IMR-90 (cell line): ENCODE results near the gene DZIP1. TPM values are rescaled to one million over a fixed set of nuclear protein-coding genes. Genes with fewer than 3 reads are reported as not detected.

Experiments used
- ATAC-seq: fragments of 200-7000 bp; cut with Tn5 transposase; 2 replicates; pipeline ENCODE4 v1.9.1; 2020; ENCODE audit warnings: low read depth, mild to moderate bottlenecking, moderate library complexity
- BruUV-seq: library from RNA; stranded (reverse); fragments of 400-500 nt; replicated peaks from 2 replicates; lab custom pipeline; 2021; lab: Mats Ljungman, UMichigan
- CTCF ChIA-PET: fragments of 300-600 bp; formaldehyde crosslinking; extraction: SDS; loops from one replicate; lab custom pipeline; 2021; ENCODE audit warnings: antibody characterized with exemption; lab: Yijun Ruan, JAX
- POLR2A ChIA-PET: fragments of 300-600 bp; sonication (Branson Sonifier 250); formaldehyde crosslinking; loops from one replicate; lab custom pipeline; 2022; ENCODE audit warnings: antibody characterized with exemption; ENCODE audit not compliant: unreplicated experiment; lab: Charles Lee
- DNase-seq: peaks from one replicate; pipeline ENCODE4 v3.0.0; 2013
- H2AFZ ChIP-seq: replicated peaks from 2 replicates; pipeline ENCODE3; 2013; ENCODE audit warnings: low read length, mild to moderate bottlenecking; ENCODE audit not compliant: poor library complexity
- H2AK5ac ChIP-seq: 2 replicates; pipeline ENCODE4 v1.6.1; 2013; ENCODE audit warnings: low read depth, low read length, inconsistent platforms
- H2AK9ac ChIP-seq: replicated peaks from 2 replicates; pipeline ENCODE3; 2013; ENCODE audit warnings: mild to moderate bottlenecking, low read depth, low read length, moderate library complexity; ENCODE audit not compliant: poor library complexity
- H2BK120ac ChIP-seq: 2 replicates; pipeline ENCODE4 v1.6.1; 2013; ENCODE audit warnings: low read depth, low read length, inconsistent platforms
- H2BK15ac ChIP-seq: 3 replicates; pipeline ENCODE4 v1.6.1; 2013; ENCODE audit warnings: low read depth, low read length, inconsistent platforms
- H2BK20ac ChIP-seq: 2 replicates; pipeline ENCODE4 v1.6.1; 2013; ENCODE audit warnings: low read depth, mild to moderate bottlenecking, inconsistent platforms, low read length, moderate library complexity
- H2BK5ac ChIP-seq: 2 replicates; pipeline ENCODE4 v1.6.1; 2013; ENCODE audit warnings: mild to moderate bottlenecking, low read depth, low read length, inconsistent platforms; ENCODE audit not compliant: poor library complexity, severe bottlenecking
- H3K14ac ChIP-seq: replicated peaks from 2 replicates; pipeline ENCODE4 v1.6.1; 2013; ENCODE audit warnings: low read depth, low read length, inconsistent platforms
- H3K18ac ChIP-seq: 2 replicates; pipeline ENCODE4 v1.6.1; 2013; ENCODE audit warnings: low read depth, low read length, control low read depth
- H3K23ac ChIP-seq: 2 replicates; pipeline ENCODE4 v1.6.1; 2013; ENCODE audit warnings: low read depth, low read length, inconsistent platforms
- H3K27ac ChIP-seq: 2 replicates; pipeline ENCODE4 v1.5.1; 2013; ENCODE audit warnings: mild to moderate bottlenecking, control low read depth, low read length; ENCODE audit not compliant: insufficient read depth
- H3K27me3 ChIP-seq: 2 replicates; pipeline ENCODE4 v1.6.1; 2013; ENCODE audit warnings: low read length; ENCODE audit not compliant: control insufficient read depth, insufficient read depth
- H3K36me3 ChIP-seq: 2 replicates; pipeline ENCODE4 v1.6.1; 2013; ENCODE audit warnings: low read length, mixed read lengths; ENCODE audit not compliant: control insufficient read depth, insufficient read depth
- H3K4ac ChIP-seq: 2 replicates; pipeline ENCODE4 v1.6.1; 2013; ENCODE audit warnings: low read depth, low read length, inconsistent platforms
- H3K4me1 ChIP-seq: 2 replicates; pipeline ENCODE4 v1.6.1; 2013; ENCODE audit warnings: low read length, mixed read lengths; ENCODE audit not compliant: control insufficient read depth, insufficient read depth
- H3K4me2 ChIP-seq: 2 replicates; pipeline ENCODE4 v1.6.1; 2013; ENCODE audit warnings: low read depth, mild to moderate bottlenecking, control low read depth, low read length, moderate library complexity
- H3K4me3 ChIP-seq: 2 replicates; pipeline ENCODE4 v1.5.1; 2013; ENCODE audit warnings: low read depth, mild to moderate bottlenecking, control low read depth, low read length, moderate library complexity; ENCODE audit not compliant: insufficient read depth
- H3K56ac ChIP-seq: 2 replicates; pipeline ENCODE4 v1.6.1; 2013; ENCODE audit warnings: low read length, inconsistent platforms; ENCODE audit not compliant: insufficient read depth; ENCODE audit errors: extremely low read depth
- H3K79me1 ChIP-seq, 2 experiments: 2 replicates each; pipeline ENCODE4 v1.6.1; 2013; ENCODE audit warnings: low read length in 2 of 2, inconsistent platforms in 1 of 2, low read depth in 1 of 2
- H3K9ac ChIP-seq: 2 replicates; pipeline ENCODE4 v1.6.1; 2013; ENCODE audit warnings: low read depth, low read length, control low read depth
- H3K9me1 ChIP-seq: 2 replicates; pipeline ENCODE4 v1.6.1; 2013; ENCODE audit warnings: low read length, inconsistent platforms; ENCODE audit not compliant: insufficient read depth
- H3K9me3 ChIP-seq: 2 replicates; pipeline ENCODE4 v1.6.1; 2013; ENCODE audit warnings: low read length; ENCODE audit not compliant: control insufficient read depth, insufficient read depth
- H4K20me1 ChIP-seq: 2 replicates; pipeline ENCODE4 v1.6.1; 2013; ENCODE audit warnings: low read length, inconsistent platforms; ENCODE audit not compliant: insufficient read depth
- H4K5ac ChIP-seq: 2 replicates; pipeline ENCODE4 v1.6.1; 2013; ENCODE audit warnings: mild to moderate bottlenecking, low read depth, low read length, control low read depth
- H4K8ac ChIP-seq, 2 experiments: 2 replicates each; pipeline ENCODE4 v1.6.1; 2013; ENCODE audit warnings: low read depth in 2 of 2, low read length in 2 of 2, control low read depth in 1 of 2, inconsistent platforms in 1 of 2
- H4K91ac ChIP-seq: 2 replicates; pipeline ENCODE4 v1.6.1; 2013; ENCODE audit warnings: low read depth, low read length, inconsistent platforms; ENCODE audit not compliant: insufficient read depth
- BHLHE40 ChIP-seq: fragments of 150-350 bp; IDR thresholded peaks from 2 replicates; pipeline ENCODE4 v1.6.1; 2016; ENCODE audit warnings: mild to moderate bottlenecking, low read depth, low read length
- CEBPB ChIP-seq: IDR thresholded peaks from 2 replicates; pipeline ENCODE4 v1.6.1; 2012; ENCODE audit warnings: low read depth, low read length, improper control_type of control experiment
- CHD1 ChIP-seq: IDR thresholded peaks from 2 replicates; pipeline ENCODE4 v1.6.1; 2012; ENCODE audit warnings: low read depth, low read length, improper control_type of control experiment
- FOS ChIP-seq: fragments of 150-350 bp; IDR thresholded peaks from 2 replicates; pipeline ENCODE4 v1.6.1; 2016; ENCODE audit warnings: low read depth, low read length
- MAFK ChIP-seq: IDR thresholded peaks from 2 replicates; pipeline ENCODE4 v1.6.1; 2012; ENCODE audit warnings: low read depth, low read length, improper control_type of control experiment
- MAZ ChIP-seq: IDR thresholded peaks from 2 replicates; pipeline ENCODE4 v1.6.1; 2012; ENCODE audit warnings: low read depth, mild to moderate bottlenecking, low read length, improper control_type of control experiment, moderate library complexity, borderline replicate concordance
- MXI1 ChIP-seq: IDR thresholded peaks from 2 replicates; pipeline ENCODE4 v1.6.1; 2012; ENCODE audit warnings: low read depth, mild to moderate bottlenecking, low read length, moderate library complexity, borderline replicate concordance
- NFE2L2 ChIP-seq: fragments of 150-350 bp; IDR thresholded peaks from 2 replicates; pipeline ENCODE4 v1.6.1; 2016; ENCODE audit warnings: low read depth, mild to moderate bottlenecking, low read length
- POLR2A ChIP-seq: IDR thresholded peaks from 2 replicates; pipeline ENCODE4 v1.6.1; 2012; ENCODE audit warnings: mild to moderate bottlenecking, low read depth, low read length
- RAD21 ChIP-seq: IDR thresholded peaks from 2 replicates; pipeline ENCODE4 v1.6.1; 2012; ENCODE audit warnings: low read length, improper control_type of control experiment
- RCOR1 ChIP-seq: IDR thresholded peaks from 2 replicates; pipeline ENCODE4 v1.6.1; 2012; ENCODE audit warnings: mild to moderate bottlenecking, low read length, improper control_type of control experiment; ENCODE audit not compliant: insufficient replicate concordance
- RFX5 ChIP-seq: IDR thresholded peaks from 2 replicates; pipeline ENCODE4 v1.8.0; 2012; ENCODE audit warnings: low read depth, mild to moderate bottlenecking, low read length, moderate library complexity
- SMC3 ChIP-seq: fragments of 150-350 bp; IDR thresholded peaks from 2 replicates; pipeline ENCODE4 v1.6.1; 2016; ENCODE audit warnings: low read depth, mild to moderate bottlenecking, antibody characterized with exemption, low read length, moderate library complexity
- WGBS, 2 experiments: methylation state at CpG; one replicate each; pipeline versions ENCODE4 v1.1.5 to v1.1.7; 2013; ENCODE audit warnings: missing lambda C conversion rate in 2 of 2; ENCODE audit not compliant: insufficient read length in 1 of 2; ENCODE audit errors: extremely low coverage in 2 of 2; 5-methylcytosine and 5-hydroxymethylcytosine counted together
- dilution Hi-C: fragments of 300-500 bp; cut with HindIII; formaldehyde crosslinking; loops from one replicate; pipeline ENCODE4 v1.14.3; 2018; ENCODE audit warnings: low sequenced_read_pairs; ENCODE audit not compliant: unreplicated experiment
- in situ Hi-C: fragments of 300-500 bp; cut with MboI; formaldehyde crosslinking; loops from 3 replicates; pipeline ENCODE4 v1.14.3; 2019; ENCODE audit warnings: low sequenced_read_pairs, inconsistent platforms, mixed read lengths
- intact Hi-C: fragments of 100-400 bp; cut with micrococcal nuclease; formaldehyde crosslinking; loops from 2 replicates; pipeline ENCODE4 v1.10.0; 2022
- polyA plus RNA-seq, 3 experiments: library from polyadenylated mRNA; depleted of rRNA; stranded (reverse); fragments of >200 nt; gene quantifications; 2 replicates each; pipeline ENCODE4 v1.2.3, GENCODE V29; 2012; ENCODE audit warnings: low replicate concordance in 1 of 3
- total RNA-seq: library from RNA; depleted of rRNA; stranded (reverse); fragments of >200 nt; gene quantifications from 2 replicates; pipeline ENCODE4 v1.2.3, GENCODE V29; 2012
- TF ChIP-seq, protein P1 (sequence below): fragments of 150-350 bp; IDR thresholded peaks from 2 replicates; pipeline ENCODE4 v1.6.1; 2017; ENCODE audit warnings: mild to moderate bottlenecking, antibody characterized with exemption, low read length, low read depth
- TF ChIP-seq, protein P2 (sequence below): fragments of 150-350 bp; IDR thresholded peaks from 2 replicates; pipeline ENCODE4 v1.6.1; 2016; ENCODE audit warnings: low read depth, mild to moderate bottlenecking, low read length, moderate library complexity, borderline replicate concordance
- TF ChIP-seq, protein P3 (sequence below): conservative IDR thresholded peaks from 2 replicates; pipeline ENCODE4 v1.5.1; 2012; ENCODE audit warnings: mild to moderate bottlenecking, low read depth, low read length, improper control_type of control experiment

Gene DZIP1
- total and polyA plus RNA-seq, 2 of the 4 experiments (the other 2 are of a cell fraction): 12.2 to 15.9 TPM

DNA sequence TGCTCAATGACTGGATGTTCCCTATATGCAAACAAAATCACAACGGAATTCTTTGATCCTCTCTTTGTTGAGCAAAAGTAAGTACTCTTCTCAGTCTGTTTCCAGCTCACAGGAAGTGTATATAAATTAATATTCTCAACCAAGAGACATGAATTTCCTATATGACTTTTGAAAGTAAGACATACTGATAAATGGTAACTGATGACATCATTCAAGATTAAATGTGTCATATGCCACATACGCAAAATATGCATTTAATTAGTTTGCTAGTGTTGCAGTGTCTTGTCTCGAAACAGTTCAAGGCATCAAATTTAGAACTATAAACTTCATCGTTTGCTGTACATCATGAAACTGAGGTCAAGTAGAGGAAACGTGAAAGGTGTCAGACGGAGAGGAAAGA is 84.1 kb downstream of the DZIP1 start:
- WGBS, 2 experiments: 80% methylated on average over 3 of the region's 6 CpGs; no CpG with 5 or more reads in 1 of the 2 experiments
- dilution Hi-C loops: no loop called here
- intact Hi-C loops: no loop called here

More for the DNA sequence above, 84.1 kb downstream of the DZIP1 start:
- Histone ChIP-seq H3K18ac (no peak overlapping the region), H2AK5ac (no peak overlapping the region), H2BK15ac (no peak overlapping the region), H3K27ac (no peak overlapping the region), H3K14ac (no peak overlapping the region), H3K9ac (no peak overlapping the region), H4K8ac (no peak overlapping the region), H3K56ac (no peak overlapping the region), H3K79me1 (no peaks in the 10 kb centered on the region), H3K9me1 (no peaks in the 10 kb centered on the region), H2BK120ac (no peak overlapping the region), H4K91ac (no peak overlapping the region), H3K4ac (no peak overlapping the region), H3K27me3 (peaks cover 28% of the 10 kb centered on the region), H3K9me3 (no peaks in the 10 kb centered on the region), H2AK9ac (no peak overlapping the region), H2AFZ (no peak overlapping the region), H3K36me3 (no peaks in the 10 kb centered on the region), H3K4me2 (no peak overlapping the region), H3K4me1 (peaks cover 3% of the 10 kb centered on the region; the same call in 1 of the 2 replicates), H2BK5ac (no peak overlapping the region), H3K4me3 (no peak overlapping the region), H4K20me1 (no peaks in the 10 kb centered on the region), H2BK20ac (no peak overlapping the region), H4K5ac (no peak overlapping the region), H3K23ac (no peak overlapping the region)
- in situ Hi-C loops: no loop called here
- no TSS peak for BruUV-seq
- no peak for DNase-seq
- ChIA-PET CTCF (no interaction called here), POLR2A (no interaction called here)
- TF ChIP-seq FOS (no peak), BHLHE40 (no peak), MXI1 (no peak), RFX5 (no peak), CHD1 (no peak), RAD21 (no peak), NFE2L2 (no peak), CEBPB (no peak), MAZ (no peak), RCOR1 (no peak), POLR2A (no peak), MAFK (no peak), SMC3 (no peak)
- TF ChIP-seq, protein P1, sequence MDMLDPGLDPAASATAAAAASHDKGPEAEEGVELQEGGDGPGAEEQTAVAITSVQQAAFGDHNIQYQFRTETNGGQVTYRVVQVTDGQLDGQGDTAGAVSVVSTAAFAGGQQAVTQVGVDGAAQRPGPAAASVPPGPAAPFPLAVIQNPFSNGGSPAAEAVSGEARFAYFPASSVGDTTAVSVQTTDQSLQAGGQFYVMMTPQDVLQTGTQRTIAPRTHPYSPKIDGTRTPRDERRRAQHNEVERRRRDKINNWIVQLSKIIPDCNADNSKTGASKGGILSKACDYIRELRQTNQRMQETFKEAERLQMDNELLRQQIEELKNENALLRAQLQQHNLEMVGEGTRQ: no peak
- TF ChIP-seq, protein P2, sequence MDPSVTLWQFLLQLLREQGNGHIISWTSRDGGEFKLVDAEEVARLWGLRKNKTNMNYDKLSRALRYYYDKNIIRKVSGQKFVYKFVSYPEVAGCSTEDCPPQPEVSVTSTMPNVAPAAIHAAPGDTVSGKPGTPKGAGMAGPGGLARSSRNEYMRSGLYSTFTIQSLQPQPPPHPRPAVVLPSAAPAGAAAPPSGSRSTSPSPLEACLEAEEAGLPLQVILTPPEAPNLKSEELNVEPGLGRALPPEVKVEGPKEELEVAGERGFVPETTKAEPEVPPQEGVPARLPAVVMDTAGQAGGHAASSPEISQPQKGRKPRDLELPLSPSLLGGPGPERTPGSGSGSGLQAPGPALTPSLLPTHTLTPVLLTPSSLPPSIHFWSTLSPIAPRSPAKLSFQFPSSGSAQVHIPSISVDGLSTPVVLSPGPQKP: no peak
- TF ChIP-seq, protein P3, sequence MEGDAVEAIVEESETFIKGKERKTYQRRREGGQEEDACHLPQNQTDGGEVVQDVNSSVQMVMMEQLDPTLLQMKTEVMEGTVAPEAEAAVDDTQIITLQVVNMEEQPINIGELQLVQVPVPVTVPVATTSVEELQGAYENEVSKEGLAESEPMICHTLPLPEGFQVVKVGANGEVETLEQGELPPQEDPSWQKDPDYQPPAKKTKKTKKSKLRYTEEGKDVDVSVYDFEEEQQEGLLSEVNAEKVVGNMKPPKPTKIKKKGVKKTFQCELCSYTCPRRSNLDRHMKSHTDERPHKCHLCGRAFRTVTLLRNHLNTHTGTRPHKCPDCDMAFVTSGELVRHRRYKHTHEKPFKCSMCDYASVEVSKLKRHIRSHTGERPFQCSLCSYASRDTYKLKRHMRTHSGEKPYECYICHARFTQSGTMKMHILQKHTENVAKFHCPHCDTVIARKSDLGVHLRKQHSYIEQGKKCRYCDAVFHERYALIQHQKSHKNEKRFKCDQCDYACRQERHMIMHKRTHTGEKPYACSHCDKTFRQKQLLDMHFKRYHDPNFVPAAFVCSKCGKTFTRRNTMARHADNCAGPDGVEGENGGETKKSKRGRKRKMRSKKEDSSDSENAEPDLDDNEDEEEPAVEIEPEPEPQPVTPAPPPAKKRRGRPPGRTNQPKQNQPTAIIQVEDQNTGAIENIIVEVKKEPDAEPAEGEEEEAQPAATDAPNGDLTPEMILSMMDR: no peak
- no peak for ATAC-seq
